ENCODE measurements around the gene MTR. TPM values are rescaled to one million over a fixed set of nuclear protein-coding genes. Genes with fewer than 3 reads are reported as not detected.

Gene MTR
- polyA plus RNA-seq (ENCODE audit: insufficient read length in 12 of 12) = 10 to 100 TPM in 11 of 12 donors, not detected in 1; 16.7 to 32.1 (median 23.8) TPM
- long read RNA-seq, donor 1 = 0 reads
- long read RNA-seq, donor 2 = 0 reads
- long read RNA-seq, donor 3, full-length matches to known transcripts = 1 of 1 reads
- long read RNA-seq, donor 3, partial matches to known transcripts = 0 of 1 reads
- long read RNA-seq, donor 3, other reads (novel, unspliced or antisense) = 0 of 1 reads
- long read RNA-seq, donor 4 = 0 reads
- long read RNA-seq, donor 5 = 0 reads
- long read RNA-seq, donor 6 = 0 reads
- long read RNA-seq, donor 7 = 0 reads
- long read RNA-seq, donor 8, partial matches to known transcripts = 29 of 29 reads
- long read RNA-seq, donor 8, other reads (novel, unspliced or antisense) = 0 of 29 reads
- long read RNA-seq, donor 9 = 0 reads
- long read RNA-seq, donor 10 = 0 reads
- long read RNA-seq, donor 11 = 0 reads

GRCh38 chr1:236795035-236795756 lies at the start of gene MTR:
MTR (plus strand) TSS chr1:236795292; CDS start chr1:236795704, 412 bp downstream.
- DNase-seq = peak; percentile 98

DNA sequence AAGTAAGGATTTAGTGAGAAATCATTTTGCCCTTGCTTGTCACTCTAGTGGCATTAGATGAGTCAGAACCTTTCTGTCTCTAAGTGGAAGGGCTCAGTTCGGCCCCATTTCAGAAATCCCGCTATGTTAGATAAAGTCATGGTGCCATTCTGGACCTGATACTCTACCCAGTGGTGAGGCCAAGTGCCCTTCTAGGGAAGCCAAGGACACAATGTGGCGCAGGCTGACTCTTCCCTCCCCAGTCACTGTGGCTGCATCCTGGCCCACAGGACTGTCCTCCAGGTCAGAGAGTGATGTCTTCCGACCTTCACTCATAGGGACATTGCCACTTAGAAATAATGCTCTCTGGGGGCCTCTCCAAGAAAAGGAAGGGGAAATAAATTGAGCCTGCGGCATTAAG lies 48.3 kb upstream of the MTR start:
- DNase-seq = no peak

GRCh38 chr1:236747311-236747985 lies 47.6 kb upstream of the MTR start:
- no peak for DNase-seq

GRCh38 chr1:236748268-236748870 lies 46.7 kb upstream of the MTR start:
- no peak for DNase-seq

DNA sequence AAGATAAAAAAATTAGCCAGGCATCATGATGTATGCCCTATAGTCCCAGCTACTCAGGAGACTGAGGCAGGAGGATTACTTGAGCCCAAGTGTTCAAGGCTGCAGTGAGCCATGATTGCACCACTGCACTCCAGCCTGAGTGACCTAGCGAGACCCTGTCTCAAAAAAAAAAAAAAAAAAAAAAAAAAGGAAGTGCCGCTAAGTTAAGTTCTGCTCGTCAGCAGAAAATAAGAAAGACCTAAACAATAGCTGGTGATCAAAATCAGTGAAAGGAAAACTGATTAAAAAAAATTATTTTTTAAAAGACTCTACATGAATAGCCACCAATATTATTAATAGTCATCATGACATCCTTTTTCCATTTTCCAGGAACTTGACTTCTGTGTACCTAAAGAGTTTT lies 44.2 kb upstream of the MTR start:
- DNase-seq = no peak

DNA sequence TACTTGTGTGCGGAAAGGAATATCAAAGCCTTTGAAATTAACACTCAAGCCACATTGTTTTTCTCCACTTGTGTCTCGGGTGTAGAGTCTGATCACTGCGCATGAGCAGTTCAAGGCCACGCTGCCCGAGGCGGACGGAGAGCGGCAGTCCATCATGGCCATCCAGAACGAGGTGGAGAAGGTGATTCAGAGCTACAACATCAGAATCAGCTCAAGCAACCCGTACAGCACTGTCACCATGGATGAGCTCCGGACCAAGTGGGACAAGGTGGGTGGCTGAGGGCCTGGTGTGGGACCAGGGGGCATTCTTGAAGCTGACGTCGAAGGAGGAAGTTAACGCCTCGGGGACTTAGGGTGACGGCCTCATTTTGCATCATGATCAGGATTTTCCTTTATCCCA lies 43.7 kb upstream of the MTR start:
- DNase-seq = no peak

- DNase-seq = no peak
Observed at GRCh38 chr1:236751935-236752334, 43.2 kb upstream of the MTR start.

DNA sequence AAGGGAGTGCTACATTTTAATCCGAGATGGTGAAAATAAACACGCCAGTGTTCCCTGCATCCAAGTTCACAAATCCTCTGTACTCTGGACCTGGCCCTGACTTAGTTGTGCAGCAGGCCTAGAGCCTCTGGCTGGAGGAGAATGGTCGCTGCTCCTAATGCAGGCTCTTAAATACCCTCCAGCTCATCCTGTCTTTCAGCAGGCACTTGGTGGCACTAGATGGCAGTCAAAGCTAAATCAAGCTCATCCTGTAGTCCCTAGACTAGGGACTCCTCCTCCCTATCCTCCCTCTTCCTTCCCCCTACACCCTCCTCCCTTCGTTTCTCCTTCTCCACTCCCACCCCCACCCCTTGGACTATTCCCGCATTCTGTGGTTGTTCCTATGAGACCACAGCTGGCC lies 41.6 kb upstream of the MTR start:
- DNase-seq = no peak

GRCh38 chr1:236753964-236754363 lies 41.1 kb upstream of the MTR start:
- no peak for DNase-seq

GRCh38 chr1:236754525-236755210 lies 40.4 kb upstream of the MTR start:
- no peak for DNase-seq

GRCh38 chr1:236757640-236758039 lies 37.5 kb upstream of the MTR start:
- DNase-seq = no peak

GRCh38 chr1:236759252-236759859 lies 35.7 kb upstream of the MTR start:
- DNase-seq = peak; percentile 35

DNA sequence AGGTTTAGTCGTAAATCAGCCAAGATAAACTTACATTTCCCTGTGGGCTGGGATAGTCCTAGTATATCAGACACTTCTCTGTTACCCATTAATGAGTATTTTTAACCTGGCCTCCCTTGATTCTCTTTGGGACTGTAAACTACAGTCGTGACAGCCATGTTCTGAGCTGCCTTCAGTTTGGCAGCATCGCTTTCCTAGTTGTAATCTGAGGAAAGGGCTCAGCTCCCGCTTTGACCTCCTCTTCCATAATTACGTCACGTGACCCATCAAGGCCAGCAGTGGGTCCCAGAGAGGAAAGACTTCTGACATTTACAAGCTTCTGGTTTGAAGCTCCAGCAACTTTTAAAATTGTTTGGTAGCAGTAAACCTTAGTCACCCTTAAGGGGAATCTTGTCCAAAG lies 34.6 kb upstream of the MTR start:
- DNase-seq = no peak

GRCh38 chr1:236760986-236761385 lies 34.1 kb upstream of the MTR start:
- DNase-seq = no peak

GRCh38 chr1:236761397-236762132 lies 33.5 kb upstream of the MTR start:
- DNase-seq = no peak

GRCh38 chr1:236762410-236762809 lies 32.7 kb upstream of the MTR start:
- DNase-seq = no peak

DNA sequence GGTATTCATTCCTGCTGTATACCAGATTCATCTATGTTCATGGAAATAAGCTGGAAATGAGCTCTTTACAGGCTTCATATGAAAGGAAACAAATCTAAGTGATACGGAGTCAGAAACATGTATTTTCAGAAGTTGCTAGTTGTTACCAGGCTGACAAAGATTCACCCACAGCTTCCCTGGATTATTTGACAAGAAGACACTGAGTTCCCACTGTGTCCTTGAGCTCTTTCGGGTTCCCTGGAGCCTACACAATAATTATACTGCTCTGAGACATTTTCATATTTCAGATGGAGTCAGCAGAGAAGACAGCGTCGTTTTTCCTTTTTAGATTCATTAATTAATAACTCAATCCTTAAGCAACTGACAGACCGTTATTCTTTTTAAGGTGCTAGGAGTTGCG lies 29.3 kb upstream of the MTR start:
- no peak for DNase-seq

DNA sequence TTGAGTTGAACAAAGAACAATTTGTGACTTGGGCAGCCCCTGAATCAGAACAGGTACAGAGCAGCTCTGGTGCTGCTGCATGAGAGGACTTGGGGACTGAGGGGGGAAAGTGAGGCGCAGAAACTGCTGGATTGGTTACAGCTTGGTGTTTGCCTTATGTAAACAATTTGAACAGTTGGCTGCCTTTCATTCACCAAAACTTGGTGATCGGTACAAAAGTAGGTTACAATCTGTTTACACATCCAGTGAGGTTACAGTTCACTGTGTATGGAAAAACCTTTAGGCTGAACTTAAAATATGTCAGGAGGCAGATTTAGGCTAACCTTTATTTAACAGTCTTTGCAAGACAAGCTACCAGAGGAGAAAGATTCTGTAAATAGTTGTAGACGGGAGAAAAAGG lies 28.6 kb upstream of the MTR start:
- DNase-seq = no peak

GRCh38 chr1:236767276-236767675 lies 27.8 kb upstream of the MTR start:
- no peak for DNase-seq

GRCh38 chr1:236768601-236769000 lies 26.5 kb upstream of the MTR start:
- no peak for DNase-seq

Measured in muscle of arm (tissue), 14 donors.